IPS DF 19.7 (cell line): ENCODE measurements around the gene HECTD4.
"Not testable (repeated sequence)": the region's sequence is repeated elsewhere in the genome, so short reads cannot be mapped to it uniquely, and the experiment has no call there.

Experiments used
- DNase-seq: peaks from one replicate; pipeline ENCODE4 v3.0.0-alpha.2; 2013; ENCODE audit warnings: low read depth, low spot score

Gene HECTD4

DNA sequence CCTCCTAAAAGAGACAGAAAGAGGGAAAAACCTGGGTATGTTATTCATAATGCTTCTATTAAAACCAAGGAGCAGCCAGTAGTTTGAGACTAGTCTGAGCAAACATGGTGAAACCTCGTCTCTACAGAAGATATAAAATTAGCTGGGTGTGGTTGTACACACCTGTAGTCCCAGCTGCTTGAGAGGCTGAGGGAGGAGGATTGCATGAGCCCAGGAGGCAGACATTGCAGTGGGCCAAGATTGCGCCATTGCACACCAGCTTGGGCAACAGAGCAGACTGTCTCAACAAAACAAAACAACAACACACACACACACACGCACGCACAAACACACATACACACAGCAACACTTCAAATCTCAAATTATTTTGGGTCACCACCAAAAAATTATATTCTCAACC lies 27.8 kb downstream of the HECTD4 start:
- DNase-seq = no peak

DNA sequence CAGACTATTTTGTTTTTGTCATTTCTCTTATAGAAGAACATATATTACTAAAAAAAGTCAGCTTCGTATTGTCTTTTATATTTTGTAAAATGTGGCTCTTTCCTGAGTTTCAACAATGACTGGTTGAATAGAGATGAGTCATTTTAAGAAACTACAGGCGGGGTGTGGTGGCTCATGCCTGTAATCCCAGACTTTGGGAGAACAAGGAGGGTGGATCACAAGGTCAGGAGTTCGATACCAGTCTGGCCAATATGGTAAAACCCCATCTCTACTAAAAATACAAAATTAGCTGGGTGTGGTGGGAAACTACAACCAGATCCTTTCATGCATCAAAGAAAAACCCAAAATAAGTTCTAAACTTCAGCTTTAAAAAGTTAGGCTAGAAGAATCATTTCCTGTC lies 28.8 kb downstream of the HECTD4 start:
- no peak for DNase-seq

DNA sequence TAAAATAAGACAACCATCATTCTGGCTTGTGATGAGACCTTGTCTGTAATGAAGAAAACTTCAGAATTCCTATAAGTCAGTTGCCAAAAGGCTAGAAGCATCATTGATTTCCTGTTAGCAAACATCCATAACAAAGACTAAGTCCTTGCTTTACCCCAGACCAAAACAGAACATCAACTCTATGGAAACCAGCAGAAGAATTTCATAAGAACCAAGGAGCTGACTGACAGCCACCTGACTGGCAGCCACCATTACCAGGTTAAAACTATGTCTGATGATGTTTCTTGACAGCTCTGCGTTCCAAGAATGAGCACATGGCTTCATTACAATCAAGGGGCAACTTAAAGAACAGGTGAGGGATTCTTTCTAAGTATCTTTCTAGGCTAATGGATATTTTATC lies 29.3 kb downstream of the HECTD4 start:
- no peak for DNase-seq

DNA sequence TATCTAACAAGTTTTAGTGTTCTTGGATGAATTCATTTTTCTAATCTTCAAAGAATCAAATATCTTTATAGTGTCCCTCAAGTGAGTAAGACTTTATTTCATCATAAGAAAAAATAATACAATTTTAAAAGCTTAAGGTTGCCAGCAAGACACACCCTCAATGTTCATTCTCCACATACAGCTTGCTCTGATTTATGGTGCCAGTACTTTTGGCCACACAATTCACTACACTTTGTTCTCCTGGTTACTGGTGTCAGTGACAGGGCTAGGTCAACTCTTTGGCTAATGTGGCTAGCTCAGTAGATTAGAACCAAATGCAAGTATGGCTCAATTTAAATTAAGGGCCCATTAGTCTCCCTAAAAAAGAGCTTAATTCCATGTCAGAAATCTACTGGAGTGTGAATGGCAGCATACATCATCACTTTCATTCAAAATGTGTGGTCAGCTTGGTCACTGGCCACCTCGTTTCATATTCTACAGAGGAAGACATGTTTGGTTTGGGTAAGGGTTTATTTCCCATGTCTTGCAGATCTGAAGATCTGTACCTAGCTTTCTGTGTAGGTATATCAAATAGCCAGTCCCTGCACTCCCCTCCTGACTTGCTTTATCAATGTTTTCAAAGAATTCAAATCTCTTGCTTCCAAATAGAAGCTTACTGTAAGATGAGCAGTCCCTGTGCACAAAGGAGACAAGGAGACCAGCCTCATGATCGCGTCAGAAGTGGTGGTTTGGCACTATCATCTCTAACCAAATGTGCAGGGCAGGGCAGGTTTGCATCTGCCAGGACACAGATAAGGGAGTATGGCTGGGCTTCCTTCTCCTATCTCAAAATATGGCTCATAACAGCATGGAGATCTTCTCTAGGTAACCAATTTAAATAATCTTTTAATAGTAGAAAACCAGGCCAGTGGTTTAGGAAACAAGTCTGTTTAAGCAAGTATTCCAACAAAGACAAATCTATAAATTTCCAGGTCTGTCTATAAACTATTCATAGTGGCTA lies 31.3 kb downstream of the HECTD4 start:
- no peak for DNase-seq

DNA sequence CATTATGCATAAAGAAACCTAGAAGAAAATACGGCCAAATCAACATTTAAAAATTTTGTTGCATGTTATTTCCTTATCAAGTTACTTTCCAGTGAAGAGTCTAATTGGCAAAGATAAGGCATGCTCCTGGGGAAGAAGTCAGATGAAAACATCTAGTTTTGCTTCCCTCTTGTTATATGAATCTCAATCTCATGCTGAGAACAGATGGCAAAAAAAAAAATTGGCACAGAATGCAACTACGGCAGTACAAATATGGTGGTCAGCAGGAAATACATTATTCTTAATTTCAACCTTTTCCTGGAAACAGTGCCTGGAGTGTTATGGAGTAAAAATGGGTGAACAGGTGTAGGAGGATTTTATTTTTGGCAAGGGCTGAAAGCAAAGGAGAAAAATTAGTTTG lies 32.8 kb downstream of the HECTD4 start:
- DNase-seq = no peak

DNA sequence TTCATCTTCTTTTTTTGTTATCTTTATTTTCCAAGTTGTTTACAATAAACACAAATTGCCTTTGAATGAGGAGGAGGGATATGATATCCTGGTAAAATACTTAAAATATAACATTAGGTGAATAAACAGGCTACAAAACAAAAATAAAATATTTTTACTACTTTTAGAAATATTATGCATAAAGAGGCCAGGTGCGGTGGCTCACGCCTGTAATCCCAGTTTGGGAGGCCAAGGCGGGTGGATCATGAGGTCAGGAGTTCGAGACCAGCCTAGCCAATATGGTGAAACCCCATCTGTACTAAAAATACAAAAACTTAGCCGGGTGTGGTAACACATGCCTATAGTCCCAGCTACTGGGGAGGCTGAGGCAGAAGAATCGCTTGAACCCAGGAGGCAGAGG lies 33.3 kb downstream of the HECTD4 start:
- DNase-seq = not testable (repeated sequence)

DNA sequence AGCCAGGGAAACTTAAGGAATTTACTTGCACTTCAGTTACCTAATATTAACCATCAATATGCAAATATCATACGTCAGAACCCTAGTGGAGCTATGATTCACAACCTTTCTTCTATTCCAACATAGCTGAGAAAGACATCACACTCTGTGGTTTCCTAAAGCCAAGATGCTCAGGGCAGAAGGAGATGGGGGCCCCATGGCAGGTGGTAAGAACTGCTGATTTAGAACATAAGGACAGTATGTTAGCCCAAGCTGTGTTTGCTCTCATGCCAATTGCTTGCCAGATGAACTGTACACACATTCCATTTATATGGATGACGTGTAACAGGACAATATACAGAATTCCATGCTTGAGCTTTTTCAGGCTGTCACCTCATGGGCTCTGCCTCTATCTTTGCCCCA lies 34.6 kb downstream of the HECTD4 start:
- no peak for DNase-seq

DNA sequence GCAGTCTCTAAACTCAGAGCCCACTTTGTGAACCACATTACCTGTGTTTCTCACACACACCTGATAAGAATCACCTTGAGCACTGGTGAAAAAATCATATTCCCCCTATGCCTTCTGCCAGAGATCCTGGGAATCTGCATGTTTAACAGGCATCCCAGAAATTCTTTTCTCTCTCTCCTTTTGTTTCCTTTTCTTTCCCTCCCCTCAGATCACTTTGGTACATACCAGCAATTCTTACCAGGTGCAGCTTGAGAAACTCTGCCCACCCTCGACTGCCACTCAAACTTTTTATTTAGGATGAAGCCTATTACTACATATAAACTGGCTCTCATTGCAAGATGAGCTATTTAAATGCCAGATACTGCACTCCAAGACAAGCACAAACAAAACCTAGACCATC lies 36.0 kb downstream of the HECTD4 start:
- peak; percentile 20 for DNase-seq

DNA sequence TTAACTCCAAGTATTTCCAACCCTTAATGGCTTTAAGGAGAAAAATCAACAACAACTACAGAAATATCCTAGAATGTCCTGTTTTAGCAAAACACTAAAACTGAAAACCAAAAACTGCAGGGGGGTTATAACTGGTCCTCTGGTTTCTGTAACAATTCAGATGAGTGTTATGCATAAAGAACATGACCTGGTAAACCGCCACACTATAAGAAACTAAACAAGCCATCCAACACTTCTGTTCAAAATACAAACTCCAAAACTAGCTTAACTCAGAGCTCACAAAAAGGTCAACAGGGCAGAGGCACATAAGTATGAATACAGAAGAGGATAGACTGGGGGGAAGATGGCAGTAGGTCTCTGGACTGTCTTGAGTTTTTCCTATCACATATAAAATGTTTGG lies 38.0 kb downstream of the HECTD4 start:
- DNase-seq = no peak

DNA sequence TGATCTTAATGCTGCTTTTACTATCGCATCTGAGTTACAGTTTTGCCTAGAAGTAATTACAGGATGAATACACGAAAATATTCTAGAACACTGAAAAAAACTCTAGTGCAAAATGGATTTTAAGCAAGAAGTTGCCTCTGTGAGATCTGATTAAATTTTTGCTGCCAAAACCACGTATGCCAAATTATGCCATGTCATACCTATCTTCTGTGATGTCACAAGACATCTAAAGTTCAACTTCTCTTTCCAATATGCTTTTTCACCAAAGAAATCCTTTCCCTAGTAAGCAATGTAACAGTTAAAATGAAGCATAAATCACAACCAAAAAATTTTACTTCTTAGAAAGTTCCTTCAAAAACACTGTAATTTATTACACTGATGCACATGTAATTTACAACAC lies 39.6 kb downstream of the HECTD4 start:
- no peak for DNase-seq

DNA sequence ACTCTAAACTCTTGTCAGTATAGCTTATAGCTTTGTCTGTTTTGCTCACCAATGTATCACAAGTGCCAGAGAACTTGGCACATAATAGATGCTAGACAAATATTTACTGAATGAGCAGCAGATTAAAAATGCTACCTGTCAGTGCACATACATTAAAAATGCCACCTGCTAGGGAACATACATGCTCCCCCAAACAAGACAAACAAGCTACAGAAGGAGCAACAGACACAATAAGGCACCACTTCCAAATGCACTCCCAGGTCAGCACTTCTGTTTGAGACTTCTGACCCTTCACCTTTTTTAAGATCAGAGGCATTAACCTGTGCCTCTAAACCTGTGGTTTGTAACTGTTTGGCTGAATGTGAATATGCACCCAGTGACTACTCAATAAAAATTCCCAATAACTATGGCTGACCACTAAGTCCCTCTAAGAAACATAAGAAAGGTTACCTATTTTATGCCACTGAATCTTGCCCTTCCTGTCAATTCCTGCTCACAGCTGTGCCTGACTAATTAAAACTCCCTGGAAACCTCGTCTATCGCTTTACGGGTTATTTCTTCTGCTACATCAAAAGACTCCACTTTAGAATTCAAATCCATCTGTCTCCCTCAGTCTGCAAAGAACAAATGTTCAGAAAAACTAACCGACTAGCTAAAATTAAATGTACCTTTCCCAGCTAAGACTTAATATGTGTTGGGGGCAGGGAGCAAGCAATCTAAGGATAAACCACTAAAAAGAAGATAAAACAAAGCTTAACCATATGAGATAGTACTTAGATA lies 41.0 kb downstream of the HECTD4 start:
- DNase-seq = no peak

DNA sequence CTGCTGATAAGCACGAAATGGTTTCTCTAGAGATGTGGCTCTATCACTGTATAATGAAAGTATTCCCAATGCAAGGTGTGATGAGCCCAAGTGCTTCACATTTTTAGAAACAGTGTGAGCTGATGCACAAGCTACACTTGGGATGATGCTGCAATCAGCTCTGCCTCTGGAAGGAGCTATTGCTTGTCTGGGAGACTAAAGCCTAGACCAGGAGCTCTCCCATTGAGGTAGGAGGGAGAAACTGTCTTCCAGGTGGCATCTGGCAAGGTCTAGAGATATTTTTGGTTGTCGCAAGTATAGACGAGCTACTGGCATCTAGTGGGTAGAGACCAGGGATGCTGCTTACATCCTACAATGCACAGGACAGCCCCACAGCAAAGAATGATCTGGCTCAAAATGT lies 42.0 kb downstream of the HECTD4 start:
- no peak for DNase-seq

DNA sequence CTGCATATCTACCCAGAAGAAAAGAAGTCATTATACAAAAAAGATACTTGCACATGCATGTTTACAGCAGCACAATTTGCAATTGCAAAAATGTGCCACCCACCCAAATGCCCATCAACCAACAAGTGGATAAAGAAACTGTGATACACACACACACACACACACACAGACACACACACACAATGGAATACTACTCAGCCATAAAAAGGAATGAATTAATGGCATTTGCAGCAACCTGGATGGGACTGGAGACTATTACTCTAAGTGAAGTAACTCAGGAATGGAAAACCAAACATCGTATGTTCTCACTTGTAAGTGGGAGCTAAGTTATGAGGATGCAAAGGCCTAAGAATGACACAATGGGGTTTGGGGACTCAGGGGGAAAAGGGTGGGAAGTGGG lies 47.2 kb downstream of the HECTD4 start:
- DNase-seq = not testable (repeated sequence)

DNA sequence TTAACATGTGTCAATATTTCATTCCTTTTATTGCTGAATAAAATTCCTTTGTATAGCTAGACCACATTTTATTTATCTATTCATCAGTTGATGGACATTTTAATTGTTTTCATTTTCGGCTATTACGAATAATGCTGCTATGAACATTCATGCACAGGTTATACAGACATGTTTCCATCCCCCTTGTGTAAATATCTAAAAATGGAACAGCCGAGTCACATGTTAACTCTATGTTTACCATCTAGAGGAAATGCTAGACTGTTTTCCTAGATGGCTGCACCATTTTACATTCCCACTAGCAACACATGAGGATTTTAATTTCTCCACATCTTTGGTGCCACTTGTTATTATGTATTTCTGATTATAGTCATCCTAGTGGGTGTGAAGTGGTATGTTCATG lies 49.2 kb downstream of the HECTD4 start:
- DNase-seq = no peak

DNA sequence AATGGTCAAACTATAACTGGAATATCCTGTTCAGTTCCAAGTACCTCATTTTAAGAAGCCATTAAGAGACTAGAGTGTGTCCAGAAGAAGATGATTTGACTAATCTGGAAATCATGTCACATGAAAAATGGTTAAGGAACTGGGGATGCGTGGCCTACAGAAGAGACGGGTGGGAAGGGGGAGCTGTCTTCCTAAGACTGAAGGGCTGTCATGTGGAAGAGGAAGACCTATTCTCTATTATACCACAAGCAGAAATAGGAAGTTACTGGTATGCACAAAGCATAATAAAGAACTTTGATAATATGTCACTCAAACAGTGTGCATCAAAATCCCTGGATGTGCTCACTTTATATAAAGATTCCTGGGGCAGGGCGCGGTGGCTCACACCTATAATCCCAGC lies 50.3 kb downstream of the HECTD4 start:
- DNase-seq = no peak

DNA sequence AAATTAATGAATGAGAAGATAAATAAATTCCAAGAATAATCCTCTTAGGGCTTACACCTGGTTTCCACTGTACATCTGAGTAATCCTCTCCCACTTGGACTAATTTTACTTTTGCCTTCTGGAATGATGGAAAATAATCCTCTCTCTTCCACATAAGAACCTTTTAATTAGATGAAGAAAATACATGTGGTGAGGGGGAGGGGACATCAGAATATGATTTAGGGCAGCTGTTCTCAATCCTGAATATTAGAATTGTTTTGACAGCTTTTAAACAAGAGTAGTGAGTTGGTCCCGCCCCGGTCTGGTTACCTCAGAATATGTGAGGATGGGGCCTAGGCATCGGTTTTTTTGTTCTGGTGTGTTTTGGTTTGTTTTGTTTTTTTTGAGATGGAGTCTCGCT lies 51.5 kb downstream of the HECTD4 start:
- DNase-seq = no peak

DNA sequence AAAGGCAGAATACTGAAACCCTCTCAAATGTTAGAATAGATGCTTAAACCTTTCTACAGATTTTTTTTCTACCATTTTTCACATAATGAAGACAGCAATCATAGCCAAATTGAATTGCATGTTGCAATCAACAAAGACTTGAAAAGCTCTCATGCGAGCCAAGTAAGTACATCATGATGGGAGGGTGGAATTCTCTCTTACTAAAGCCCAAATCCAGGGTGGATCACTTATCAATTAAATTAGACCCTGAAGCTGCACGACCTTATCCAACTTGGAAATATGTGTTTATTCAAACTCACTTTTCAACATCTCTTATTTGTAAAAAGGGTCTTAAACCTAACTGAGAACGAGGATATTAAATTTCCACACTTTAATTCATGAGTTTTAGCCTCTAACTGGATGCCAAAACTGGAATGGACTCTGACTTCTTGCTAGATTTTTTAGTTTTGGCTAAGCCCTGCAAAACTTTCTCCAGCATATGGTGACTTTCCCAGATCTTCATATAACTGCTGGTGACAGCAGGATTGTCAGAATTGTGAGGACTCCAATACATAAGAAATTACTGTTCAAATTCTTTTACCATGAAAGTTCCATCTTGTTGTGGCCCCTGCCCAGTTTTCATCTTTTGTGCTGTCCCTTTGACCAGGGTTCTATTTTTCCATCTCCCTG lies 53.6 kb downstream of the HECTD4 start:
- no peak for DNase-seq

DNA sequence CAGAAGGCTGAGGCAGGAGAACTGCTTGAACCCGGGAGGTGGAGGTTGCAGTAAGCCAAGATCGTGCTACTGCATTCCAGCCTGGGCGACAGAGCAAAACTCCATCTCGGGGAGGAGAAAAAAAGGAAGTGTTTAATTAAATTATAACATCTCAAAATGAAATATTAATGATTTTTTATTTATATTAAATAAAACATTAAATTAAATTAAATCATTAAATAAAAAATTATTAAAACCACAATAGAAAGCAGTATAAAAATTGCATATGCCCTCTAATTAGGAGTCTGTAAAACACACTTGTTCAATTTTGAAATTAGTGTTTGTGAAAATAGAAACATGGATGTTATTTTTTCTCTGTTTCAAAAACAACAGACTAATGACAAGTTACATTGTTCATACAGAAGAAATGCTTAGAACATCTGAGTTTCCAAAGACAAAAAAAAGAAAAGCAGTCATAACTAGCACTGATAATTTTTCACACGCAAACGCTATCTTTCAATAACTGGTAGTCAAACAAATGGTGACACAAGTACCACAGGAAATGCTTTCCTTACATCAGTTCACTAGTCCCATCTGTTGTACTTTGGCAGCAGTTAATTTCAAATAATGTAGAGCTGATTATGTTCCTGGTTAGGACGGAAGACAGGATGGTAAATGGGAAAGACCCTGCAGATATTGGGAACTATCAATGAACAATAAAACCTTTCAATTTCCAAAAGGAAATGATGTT lies 54.9 kb downstream of the HECTD4 start:
- no peak for DNase-seq

DNA sequence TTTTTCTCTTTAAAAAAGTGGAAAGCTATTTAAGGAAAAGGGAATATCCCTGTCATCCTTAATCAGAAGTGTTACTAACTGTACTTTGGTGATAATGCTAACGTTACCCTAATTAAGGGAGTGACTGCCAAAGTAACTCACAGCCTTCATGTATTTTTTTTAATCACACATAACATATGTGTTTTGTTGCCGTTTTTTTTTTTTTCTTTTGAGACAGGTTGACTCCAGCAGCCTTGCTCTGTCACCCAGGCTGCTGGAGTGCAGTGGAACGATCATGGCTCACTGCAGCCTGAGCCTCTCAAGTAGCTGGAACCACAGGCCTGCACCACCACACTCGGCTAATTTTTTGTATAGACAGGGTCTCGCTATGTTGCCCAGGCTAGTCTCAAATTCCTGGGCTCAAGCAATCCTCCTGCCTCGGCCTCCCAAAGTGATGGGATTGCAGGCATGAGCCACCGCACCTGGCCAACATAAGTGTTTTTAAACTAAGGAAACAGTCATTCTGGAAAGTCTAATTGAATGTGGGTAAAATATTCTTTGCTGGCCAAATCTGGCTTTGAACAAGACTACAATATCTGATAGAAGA lies 56.5 kb downstream of the HECTD4 start:
- no peak for DNase-seq

DNA sequence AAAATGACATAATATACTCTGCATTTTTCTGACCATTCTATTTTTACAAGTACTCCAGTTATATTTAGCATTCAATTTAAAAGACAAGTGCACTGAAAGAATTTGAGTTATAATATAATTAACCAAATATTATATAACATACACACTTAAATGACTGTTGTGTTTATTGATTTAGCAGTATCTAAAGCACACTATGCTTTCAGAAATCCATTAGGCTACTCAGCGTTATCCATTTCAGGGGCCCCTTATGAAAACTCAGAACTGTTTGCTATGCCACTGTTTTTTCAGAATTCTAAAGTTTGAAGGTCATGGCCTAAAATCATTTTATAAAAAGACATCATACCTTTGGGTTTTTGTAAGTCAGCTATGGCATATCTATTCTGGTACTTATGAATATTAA lies 57.1 kb downstream of the HECTD4 start:
- no peak for DNase-seq

DNA sequence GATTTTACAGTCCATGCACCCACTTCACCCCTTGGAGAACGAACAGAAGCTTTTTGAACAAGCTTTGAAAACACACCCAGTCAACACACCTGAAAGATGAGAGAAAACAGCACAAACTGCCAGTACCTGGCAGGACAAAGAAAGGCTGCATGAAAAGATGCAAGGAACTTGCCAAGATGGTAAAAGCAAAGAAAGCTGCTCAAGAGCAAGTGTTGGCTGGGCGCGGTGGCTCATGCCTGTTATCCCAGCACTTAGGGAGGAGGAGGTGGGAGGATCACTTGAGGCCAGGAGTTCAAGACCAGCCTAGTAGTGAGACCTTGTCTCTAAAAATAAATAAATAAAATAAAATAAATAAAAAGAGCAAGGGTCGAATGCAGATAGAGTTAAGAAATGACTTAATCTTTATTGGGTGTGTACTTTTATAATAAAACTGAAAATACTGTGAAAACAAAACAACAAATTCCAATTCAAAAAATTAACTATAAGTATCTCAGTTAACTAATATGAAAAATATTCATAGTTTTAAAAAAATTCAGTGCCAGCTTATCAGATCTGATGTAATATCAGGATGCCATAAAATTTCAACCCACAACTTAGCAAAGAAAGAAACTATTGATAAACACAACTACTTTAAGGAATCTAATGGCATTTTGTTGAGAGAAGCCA lies 59.2 kb downstream of the HECTD4 start:
- no peak for DNase-seq
